Body of pancreas (tissue), 4 donors: ENCODE data around the gene C16orf78.

Experiments used
- POLR2A ChIP-seq, 3 donors: fragments of 450-650 bp; IDR thresholded peaks; one replicate each; pipeline ENCODE4 v1.6.1; 2016; ENCODE audit warnings: antibody characterized with exemption in 3 of 3, mild to moderate bottlenecking in 2 of 3
- TF ChIP-seq, protein P1 (sequence below), 7 experiments: fragments of 450-650 bp in 4 of 7; fragments of 200-600 bp in 3 of 7; sonication (generic) in 3 of 7; IDR thresholded peaks; one replicate each; pipeline ENCODE4 v1.5.1; 2016 to 2019; ENCODE audit warnings: antibody characterized with exemption in 7 of 7

DNA sequence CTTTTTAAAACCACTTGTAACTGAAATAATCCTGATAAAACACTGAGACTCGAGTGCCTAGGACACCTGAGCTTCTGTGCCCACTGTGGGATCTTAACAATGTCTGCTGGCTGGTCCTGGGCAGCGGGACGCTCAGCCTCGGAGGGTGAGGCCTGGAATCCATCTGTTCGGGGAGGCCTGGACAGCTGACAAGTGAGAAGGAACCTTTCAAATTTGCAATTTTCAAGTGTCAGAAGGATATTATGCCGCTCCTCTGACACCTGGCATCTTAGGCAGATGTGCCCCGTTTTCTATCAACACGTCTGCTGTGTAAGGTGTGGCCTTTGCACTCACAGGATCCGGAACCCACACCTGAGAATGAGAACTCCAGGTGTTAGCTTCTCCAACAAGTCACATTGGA lies 33.1 kb upstream of the C16orf78 start:
- TF ChIP-seq, protein P1, sequence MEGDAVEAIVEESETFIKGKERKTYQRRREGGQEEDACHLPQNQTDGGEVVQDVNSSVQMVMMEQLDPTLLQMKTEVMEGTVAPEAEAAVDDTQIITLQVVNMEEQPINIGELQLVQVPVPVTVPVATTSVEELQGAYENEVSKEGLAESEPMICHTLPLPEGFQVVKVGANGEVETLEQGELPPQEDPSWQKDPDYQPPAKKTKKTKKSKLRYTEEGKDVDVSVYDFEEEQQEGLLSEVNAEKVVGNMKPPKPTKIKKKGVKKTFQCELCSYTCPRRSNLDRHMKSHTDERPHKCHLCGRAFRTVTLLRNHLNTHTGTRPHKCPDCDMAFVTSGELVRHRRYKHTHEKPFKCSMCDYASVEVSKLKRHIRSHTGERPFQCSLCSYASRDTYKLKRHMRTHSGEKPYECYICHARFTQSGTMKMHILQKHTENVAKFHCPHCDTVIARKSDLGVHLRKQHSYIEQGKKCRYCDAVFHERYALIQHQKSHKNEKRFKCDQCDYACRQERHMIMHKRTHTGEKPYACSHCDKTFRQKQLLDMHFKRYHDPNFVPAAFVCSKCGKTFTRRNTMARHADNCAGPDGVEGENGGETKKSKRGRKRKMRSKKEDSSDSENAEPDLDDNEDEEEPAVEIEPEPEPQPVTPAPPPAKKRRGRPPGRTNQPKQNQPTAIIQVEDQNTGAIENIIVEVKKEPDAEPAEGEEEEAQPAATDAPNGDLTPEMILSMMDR (IDR thresholded peaks at IDR 0.05), result no peak
- TF ChIP-seq POLR2A (IDR thresholded peaks at IDR 0.05), result no peak
